NCI-H748 (cell line): ENCODE results near the gene FGF22.
"Not testable (repeated sequence)": the region's sequence is repeated elsewhere in the genome, so short reads cannot be mapped to it uniquely, and the experiment has no call there.

Experiments used
- DNase-seq: peaks from one replicate; lab custom pipeline; 2025; ENCODE audit not compliant: unreplicated experiment; lab: John Stamatoyannopoulos, UW

Gene FGF22

DNA sequence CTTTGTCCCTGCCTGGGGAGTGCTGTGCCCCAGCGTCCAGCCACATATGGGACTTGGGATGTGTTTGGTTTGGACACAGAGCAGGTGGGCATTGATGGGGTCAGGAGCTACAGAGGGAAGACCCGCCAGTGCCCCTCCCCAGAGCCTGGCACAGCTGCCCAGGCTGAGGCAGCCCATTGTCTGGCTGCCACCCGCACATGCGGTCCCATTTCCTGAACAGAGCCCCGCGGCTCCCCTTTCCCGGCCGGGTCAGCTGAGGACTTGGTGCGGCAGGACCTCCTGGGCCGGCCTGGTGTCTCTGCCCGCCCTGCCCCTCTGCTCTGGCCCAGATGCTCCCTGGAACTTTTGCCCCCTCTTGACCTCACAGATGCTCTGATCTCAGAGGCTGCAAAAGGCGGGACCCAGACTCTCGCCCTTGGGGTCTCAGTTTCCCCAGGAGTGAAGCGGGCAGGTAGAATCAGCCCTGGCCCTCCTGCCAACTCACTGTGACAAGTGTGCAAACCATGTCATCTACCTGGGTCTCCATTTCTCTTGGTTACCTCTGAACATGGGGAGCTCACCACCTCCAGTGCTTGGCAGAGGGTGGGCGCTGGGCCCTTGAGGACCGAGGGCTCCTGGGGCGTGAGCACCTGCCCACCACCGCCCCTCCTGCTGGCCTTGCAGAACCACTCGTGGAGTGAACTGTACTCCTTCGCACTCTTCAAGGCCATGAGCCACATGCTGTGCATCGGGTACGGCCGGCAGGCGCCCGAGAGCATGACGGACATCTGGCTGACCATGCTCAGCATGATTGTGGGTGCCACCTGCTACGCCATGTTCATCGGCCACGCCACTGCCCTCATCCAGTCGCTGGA is 32.2 kb upstream of the FGF22 start:
- DNase-seq = no peak

- DNase-seq = no peak
Observed at GRCh38 chr19:608155-609003, 31.3 kb upstream of the FGF22 start.

- no peak for DNase-seq
Observed at GRCh38 chr19:609004-609346, 30.7 kb upstream of the FGF22 start.

GRCh38 chr19:610071-610800 is 29.4 kb upstream of the FGF22 start:
- no peak for DNase-seq

DNA sequence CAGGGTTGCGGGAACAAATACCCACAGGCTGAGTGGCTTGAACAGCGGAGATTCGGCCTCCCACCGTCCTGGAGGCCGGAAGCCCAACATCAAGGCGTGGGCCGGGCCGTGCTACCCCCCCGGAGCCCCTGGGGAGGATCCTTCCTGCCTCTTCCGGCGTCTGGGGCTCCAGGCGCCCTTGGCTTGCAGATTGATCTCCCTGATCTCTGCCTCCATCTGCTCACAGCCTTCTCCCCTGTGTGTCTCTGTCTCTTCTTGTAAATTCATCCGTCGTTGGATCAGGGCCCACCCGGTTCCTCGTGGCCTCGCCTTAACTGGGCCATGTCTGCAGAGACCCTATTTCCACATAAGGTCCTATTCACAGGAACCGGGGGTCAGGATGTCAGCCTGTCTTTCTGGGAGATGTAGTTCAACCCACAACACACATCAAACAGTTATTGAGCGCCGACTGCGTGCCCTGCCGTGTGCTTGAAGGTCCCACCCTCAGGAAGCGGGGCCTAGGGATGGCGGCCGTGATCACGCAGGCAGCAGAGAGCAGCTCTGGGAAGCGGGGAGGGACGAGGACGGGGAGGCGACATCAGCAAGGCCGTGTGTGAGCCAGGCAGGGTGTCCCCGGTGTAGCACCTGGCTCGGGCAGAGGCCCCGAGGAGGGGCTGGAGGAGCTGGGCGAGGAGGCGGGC is 28.7 kb upstream of the FGF22 start:
- DNase-seq = no peak

DNA sequence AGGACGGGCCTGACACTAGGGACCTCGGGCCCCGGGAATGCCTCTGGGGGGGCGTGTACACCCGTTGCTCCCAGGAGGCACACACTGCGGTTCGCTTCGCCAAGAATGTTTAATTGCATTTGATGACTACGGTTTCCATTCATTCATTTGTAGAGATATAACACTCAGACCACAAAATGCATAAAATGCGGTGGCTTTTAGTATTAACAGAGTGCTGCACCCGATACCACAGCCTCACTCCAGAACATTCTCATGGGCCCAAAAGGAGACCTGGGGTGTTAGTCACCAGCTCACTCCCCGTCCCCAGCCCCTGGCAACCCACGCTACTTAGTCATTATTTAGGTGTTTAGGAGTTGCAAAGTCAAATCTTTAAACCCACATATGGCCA is 28.2 kb upstream of the FGF22 start:
- DNase-seq = no peak

GRCh38 chr19:612941-613340 is 26.7 kb upstream of the FGF22 start:
- DNase-seq = no peak

DNA sequence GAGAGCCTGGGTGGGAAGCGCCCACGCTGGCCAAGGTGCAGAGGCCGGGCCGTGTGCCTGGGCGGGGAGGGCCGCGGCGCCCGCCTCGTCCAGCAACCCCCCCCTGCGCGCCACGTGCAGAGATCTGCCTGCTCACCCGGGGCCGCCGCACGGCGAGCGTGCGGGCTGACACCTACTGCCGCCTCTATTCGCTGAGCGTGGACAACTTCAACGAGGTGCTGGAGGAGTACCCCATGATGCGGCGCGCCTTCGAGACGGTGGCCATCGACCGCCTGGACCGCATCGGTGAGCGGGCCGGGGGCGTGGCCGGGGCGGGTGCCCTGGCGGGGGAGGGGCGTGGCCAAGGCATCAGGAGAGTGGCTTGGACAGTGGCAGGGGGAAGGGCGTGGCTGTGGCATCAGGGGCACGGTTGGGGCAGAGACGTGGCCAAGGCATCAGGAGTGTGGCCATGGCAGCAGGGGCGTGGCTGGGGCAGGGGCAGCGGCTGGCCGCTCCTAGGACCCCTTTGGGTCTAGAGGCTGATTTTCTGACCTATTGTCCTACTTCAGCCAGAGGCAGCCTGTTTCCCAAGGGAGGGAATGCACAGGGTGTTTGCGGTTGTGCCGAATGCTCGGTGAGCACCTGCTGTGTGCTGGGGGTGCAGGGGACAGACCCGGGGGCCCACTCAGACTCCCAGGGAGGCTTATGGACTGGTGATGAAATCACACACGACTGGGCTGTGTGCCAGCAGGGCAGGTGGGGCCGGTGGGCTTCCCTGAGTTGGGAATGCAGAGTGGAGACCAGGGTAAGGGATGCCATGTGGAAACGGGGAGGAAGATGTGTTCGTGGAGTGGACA is 25.7 kb upstream of the FGF22 start:
- DNase-seq = no peak

- DNase-seq = no peak
Observed at GRCh38 chr19:615619-616018, 24.1 kb upstream of the FGF22 start.

GRCh38 chr19:616062-616700 is 23.5 kb upstream of the FGF22 start:
- no peak for DNase-seq

GRCh38 chr19:616747-617526 is 22.7 kb upstream of the FGF22 start:
- no peak for DNase-seq

- no peak for DNase-seq
Observed at GRCh38 chr19:617551-618246, 22.0 kb upstream of the FGF22 start.

- DNase-seq = no peak
Observed at GRCh38 chr19:618247-618619, 21.4 kb upstream of the FGF22 start.

DNA sequence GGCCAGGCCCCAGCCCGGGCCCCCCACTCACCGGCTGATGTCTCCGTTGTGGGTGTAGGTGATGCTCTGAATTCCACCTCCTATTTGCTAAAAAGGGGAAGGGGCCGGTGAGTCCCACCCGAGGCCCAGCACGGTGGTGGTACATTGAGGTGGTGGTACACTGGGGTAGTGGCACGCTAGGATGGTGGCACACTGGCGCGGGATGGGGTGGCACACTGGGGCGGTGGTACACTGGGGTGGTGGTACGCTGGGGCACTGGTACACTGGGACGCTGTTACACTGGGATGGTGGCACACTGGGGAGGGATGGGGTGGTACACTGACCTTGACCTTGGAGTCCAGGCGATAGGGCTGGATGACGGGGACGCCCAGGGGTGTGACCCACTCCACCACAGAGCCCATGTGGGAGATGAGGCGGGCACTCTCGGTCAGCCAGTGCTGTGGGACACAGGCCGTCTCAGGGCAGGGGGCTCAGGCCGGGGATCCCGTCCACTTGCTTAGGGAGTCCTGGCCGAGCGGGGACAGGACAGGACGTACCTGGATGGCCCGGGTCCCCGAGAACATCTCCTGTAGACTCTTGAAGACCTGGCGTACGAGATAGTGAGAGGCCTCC is 20.9 kb upstream of the FGF22 start:
- no peak for DNase-seq

- no peak for DNase-seq
Observed at GRCh38 chr19:619286-620002, 20.2 kb upstream of the FGF22 start.

DNA sequence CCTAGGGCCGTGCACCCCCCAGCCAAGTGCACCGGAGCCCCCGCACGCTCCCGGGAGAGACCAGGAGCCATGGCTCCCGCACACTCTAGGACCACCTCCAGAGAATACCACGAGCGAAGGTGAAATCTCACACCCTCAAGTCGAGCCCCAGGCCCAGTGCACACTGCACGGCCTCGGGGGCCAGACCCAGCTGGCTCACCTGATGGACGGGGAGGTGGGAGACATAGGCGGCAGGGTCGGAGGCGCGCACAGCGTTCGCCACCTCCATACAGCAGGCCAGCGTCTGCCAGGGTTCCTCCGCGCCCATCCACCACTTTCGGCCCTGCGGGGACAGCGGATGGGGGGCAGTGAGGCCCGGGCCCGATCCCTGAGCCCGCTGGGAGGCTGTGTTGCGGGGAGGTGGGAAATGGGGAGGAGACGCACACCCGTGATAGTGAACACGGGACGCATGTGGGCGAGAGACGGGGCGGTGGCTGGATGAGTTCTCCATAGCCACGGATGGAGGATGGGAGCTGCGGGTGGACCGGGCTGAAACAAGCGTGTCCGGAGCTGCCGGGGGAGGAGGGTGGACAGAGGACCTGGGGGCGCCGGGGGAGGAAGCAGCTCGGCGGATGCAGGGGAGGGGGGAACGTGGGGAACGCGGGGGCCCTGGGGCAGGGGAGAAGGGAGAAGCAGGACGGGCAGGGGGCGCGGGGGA is 19.4 kb upstream of the FGF22 start:
- no peak for DNase-seq

DNA sequence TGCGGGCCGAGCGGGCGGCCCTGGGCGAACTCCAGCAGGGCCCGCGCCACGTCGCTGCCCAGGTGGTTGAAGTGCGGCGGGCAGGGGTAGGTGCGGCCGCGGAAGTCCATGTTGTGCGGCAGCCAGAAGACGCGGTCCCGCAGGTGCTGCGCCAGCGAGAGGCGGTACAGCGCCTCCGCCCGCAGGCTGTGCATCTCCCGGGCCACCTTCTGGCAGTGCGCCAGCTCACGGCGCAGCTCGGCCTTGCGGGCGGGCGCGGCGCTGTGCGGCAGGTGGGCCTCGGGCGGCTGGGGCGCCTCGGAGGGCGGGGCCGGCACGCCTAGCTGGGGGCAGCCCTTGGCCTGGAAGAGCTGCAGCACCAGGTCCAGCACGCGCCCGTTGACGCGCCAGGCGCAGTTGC is 18.5 kb upstream of the FGF22 start:
- not testable (repeated sequence) for DNase-seq
